HCT116 (cell line): Measurements from ENCODE around the gene VEZF1. TPM values are rescaled to one million over a fixed set of nuclear protein-coding genes. Genes with fewer than 3 reads are reported as not detected.

Experiments
- ATAC-seq: fragments of 200-7000 bp; cut with Tn5 transposase; 2 replicates; pipeline ENCODE4 v1.9.1; 2020; ENCODE audit warnings: mild to moderate bottlenecking, moderate library complexity
- BruUV-seq: library from RNA; stranded (reverse); fragments of 400-500 nt; replicated peaks from 2 replicates; lab custom pipeline; 2021; lab: Mats Ljungman, UMichigan
- CTCF ChIA-PET: fragments of 300-600 bp; sonication (Branson Sonifier 250); formaldehyde crosslinking; loops from one replicate; lab custom pipeline; 2021; ENCODE audit warnings: antibody characterized with exemption; lab: Charles Lee
- POLR2A ChIA-PET: fragments of 300-600, 350-600 bp; sonication (Branson Sonifier 250); formaldehyde crosslinking; loops from one replicate; lab custom pipeline; 2021; ENCODE audit warnings: antibody characterized with exemption; lab: Charles Lee
- RAD21 ChIA-PET, 2 experiments: fragments of 300-600 bp; sonication (Branson Sonifier 250); formaldehyde crosslinking; loops; one replicate each; lab custom pipeline; 2023; ENCODE audit warnings: low total read pairs in 2 of 2; ENCODE audit not compliant: uncharacterized antibody in 2 of 2, unreplicated experiment in 2 of 2, low non-redundant PET in 1 of 2; lab: Charles Lee
- DNase-seq: peaks from one replicate; pipeline ENCODE4 v3.0.0-alpha.2; 2010; ENCODE audit warnings: low read depth, low spot score
- H2AFZ ChIP-seq: fragments of 200-600 bp; shearing (Covaris generic), sonication (generic); 2 replicates; pipeline ENCODE4 v1.6.1; 2017; ENCODE audit warnings: low read depth, mixed run types, mixed read lengths, antibody characterized with exemption, low read length; ENCODE audit not compliant: poor library complexity, severe bottlenecking
- H3K27ac ChIP-seq: 2 replicates; pipeline ENCODE4 v1.5.1; 2012; ENCODE audit warnings: low read depth, low read length
- H3K27me3 ChIP-seq: fragments of 200-600 bp; sonication (generic); 2 replicates; pipeline ENCODE4 v1.6.1; 2016; ENCODE audit warnings: mixed run types, low read length, mixed read lengths; ENCODE audit not compliant: insufficient read depth
- H3K36me3 ChIP-seq, 2 experiments: fragments of 200-500 bp in 1 of 2; fragments of 200-600 bp in 1 of 2; sonication (Bioruptor generic) in 1 of 2; sonication (generic) in 1 of 2; 2 replicates each; pipeline versions ENCODE4 v1.5.1 to v1.6.1; 2014 to 2016; ENCODE audit warnings: low read length in 2 of 2, inconsistent platforms in 1 of 2, mixed read lengths in 1 of 2, mixed run types in 1 of 2; ENCODE audit not compliant: insufficient read depth in 2 of 2, control insufficient read depth in 1 of 2
- H3K4me1 ChIP-seq, 2 experiments: fragments of 200-600 bp in 1 of 2; sonication (generic) in 1 of 2; 2 replicates each; pipeline versions ENCODE4 v1.5.1 to v1.6.1; 2012 to 2017; ENCODE audit warnings: low read length in 2 of 2, inconsistent platforms in 1 of 2, mild to moderate bottlenecking in 1 of 2, mixed read lengths in 1 of 2, mixed run types in 1 of 2, moderate library complexity in 1 of 2; ENCODE audit not compliant: insufficient read depth in 2 of 2, control insufficient read depth in 1 of 2
- H3K4me2 ChIP-seq: fragments of 200-600 bp; sonication (generic); 2 replicates; pipeline ENCODE4 v1.6.1; 2017; ENCODE audit warnings: mixed run types, low read length, mixed read lengths
- H3K4me3 ChIP-seq, 2 experiments: fragments of 200-600 bp in 1 of 2; sonication (generic) in 1 of 2; replicated peaks in 1 of 2; 2 replicates each; pipeline ENCODE4 v1.5.1; 2011 to 2016; ENCODE audit warnings: low read length in 2 of 2, control low read depth in 1 of 2, low read depth in 1 of 2, mild to moderate bottlenecking in 1 of 2, mixed read lengths in 1 of 2, mixed run types in 1 of 2
- H3K79me2 ChIP-seq: fragments of 200-600 bp; sonication (generic); 2 replicates; pipeline ENCODE4 v1.6.1; 2017; ENCODE audit warnings: mild to moderate bottlenecking, mixed run types, low read length, moderate library complexity, mixed read lengths; ENCODE audit not compliant: insufficient read depth
- H3K9ac ChIP-seq: fragments of 200-600 bp; sonication (generic); 2 replicates; pipeline ENCODE4 v1.6.1; 2016; ENCODE audit warnings: low read length, mixed read lengths
- H3K9me2 ChIP-seq: fragments of 200-600 bp; sonication (generic), shearing (Covaris generic); 2 replicates; pipeline ENCODE4 v1.6.1; 2017; ENCODE audit warnings: mixed run types, mild to moderate bottlenecking, moderate library complexity; ENCODE audit not compliant: insufficient read depth
- H3K9me3 ChIP-seq, 2 experiments: fragments of 200-500 bp in 1 of 2; fragments of 200-600 bp in 1 of 2; sonication (Bioruptor generic) in 1 of 2; sonication (generic) in 1 of 2; 2 replicates each; pipeline ENCODE4 v1.6.1; 2014 to 2017; ENCODE audit warnings: low read length in 2 of 2, mixed read lengths in 2 of 2, inconsistent platforms in 1 of 2, low read depth in 1 of 2, mild to moderate bottlenecking in 1 of 2, mixed run types in 1 of 2, moderate library complexity in 1 of 2; ENCODE audit not compliant: control insufficient read depth in 1 of 2, insufficient read depth in 1 of 2
- H4K20me1 ChIP-seq: fragments of 200-600 bp; sonication (generic), shearing (Covaris generic); 2 replicates; pipeline ENCODE4 v1.6.1; 2017; ENCODE audit warnings: mixed run types, mild to moderate bottlenecking, moderate library complexity; ENCODE audit not compliant: insufficient read depth
- ATF3 ChIP-seq: IDR thresholded peaks from 2 replicates; pipeline ENCODE4 v1.6.1; 2012
- CBX3 ChIP-seq: IDR thresholded peaks from 2 replicates; pipeline ENCODE4 v1.6.1; 2012; ENCODE audit warnings: low read depth
- CEBPB ChIP-seq: IDR thresholded peaks from 2 replicates; pipeline ENCODE4 v1.6.1; 2012; ENCODE audit warnings: low read depth
- CTCF ChIP-seq, 3 experiments: fragments of 200-600 bp in 1 of 3; sonication (generic) in 1 of 3; IDR thresholded peaks in 2 of 3; conservative IDR thresholded peaks in 1 of 3; 2 replicates each; pipeline ENCODE4 v1.5.1; 2012 to 2017; ENCODE audit warnings: low read depth in 2 of 3, low read length in 2 of 3, antibody characterized with exemption in 1 of 3, borderline replicate concordance in 1 of 3, control low read depth in 1 of 3, mild to moderate bottlenecking in 1 of 3, mixed read lengths in 1 of 3, mixed run types in 1 of 3, moderate library complexity in 1 of 3; ENCODE audit not compliant: insufficient read depth in 1 of 3
- EGR1 ChIP-seq: IDR thresholded peaks from 2 replicates; pipeline ENCODE4 v1.6.1; 2012; ENCODE audit warnings: low read depth
- ELF1 ChIP-seq: IDR thresholded peaks from 2 replicates; pipeline ENCODE4 v1.6.1; 2012; ENCODE audit warnings: low read depth, borderline replicate concordance
- EZH2 ChIP-seq: fragments of 200-600 bp; sonication (generic); IDR thresholded peaks from 2 replicates; pipeline ENCODE4 v1.6.1; 2017; ENCODE audit warnings: antibody characterized with exemption, mixed run types
- EZH2phosphoT487 ChIP-seq: fragments of 200-600 bp; IDR thresholded peaks from 2 replicates; pipeline ENCODE4 v1.6.1; 2018; ENCODE audit warnings: antibody characterized with exemption, borderline replicate concordance
- JUND ChIP-seq: IDR thresholded peaks from 2 replicates; pipeline ENCODE4 v1.6.1; 2012
- POLR2A ChIP-seq: IDR thresholded peaks from 2 replicates; pipeline ENCODE4 v1.7.0; 2011; ENCODE audit warnings: borderline replicate concordance; ENCODE audit not compliant: insufficient read depth, insufficient read length; ENCODE audit errors: extremely low read depth
- POLR2AphosphoS5 ChIP-seq: IDR thresholded peaks from 2 replicates; pipeline ENCODE4 v1.6.1; 2011; ENCODE audit warnings: mild to moderate bottlenecking, low read depth, low read length, moderate library complexity
- RAD21 ChIP-seq: IDR thresholded peaks from 2 replicates; pipeline ENCODE4 v1.6.1; 2012; ENCODE audit warnings: low read depth, mild to moderate bottlenecking
- SIN3A ChIP-seq: IDR thresholded peaks from 2 replicates; pipeline ENCODE4 v1.6.1; 2012; ENCODE audit warnings: low read depth
- SP1 ChIP-seq: IDR thresholded peaks from 2 replicates; pipeline ENCODE4 v1.6.1; 2012; ENCODE audit warnings: low read depth
- SRF ChIP-seq: IDR thresholded peaks from 2 replicates; pipeline ENCODE4 v1.6.1; 2012; ENCODE audit warnings: low read depth
- TCF7L2 ChIP-seq: IDR thresholded peaks from 2 replicates; pipeline ENCODE4 v1.7.0; 2011; ENCODE audit warnings: borderline replicate concordance, inconsistent platforms; ENCODE audit not compliant: insufficient read depth, insufficient read length; ENCODE audit errors: extremely low read depth
- ZFX ChIP-seq: fragments of 450-650 bp; IDR thresholded peaks from 2 replicates; pipeline ENCODE4 v1.6.1; 2017
- ZNF274 ChIP-seq: fragments of 200-500 bp; sonication (Bioruptor generic); IDR thresholded peaks from 2 replicates; pipeline ENCODE4 v1.6.1; 2014; ENCODE audit warnings: mild to moderate bottlenecking, low read depth, low read length, inconsistent platforms
- intact Hi-C: fragments of 100-400 bp; cut with micrococcal nuclease; formaldehyde crosslinking; loops from 2 replicates; pipeline ENCODE4 v1.10.0; 2022
- total RNA-seq: library from RNA; stranded (reverse); gene quantifications from one replicate; pipeline ENCODE4 v1.2.1, GENCODE V29; 2021; ENCODE audit not compliant: unreplicated experiment
- TF ChIP-seq, protein P1 (sequence below): IDR thresholded peaks from 2 replicates; pipeline ENCODE4 v1.6.1; 2012
- TF ChIP-seq, protein P2 (sequence below): IDR thresholded peaks from 2 replicates; pipeline ENCODE4 v1.6.1; 2012; ENCODE audit warnings: low read depth

The VEZF1 gene
- total RNA-seq, 1 experiment from 2014 or later = 70.2 TPM

- DNase-seq = no peak
- no peak overlapping the region for H3K27ac ChIP-seq
- ChIA-PET CTCF (interaction anchor here (0.7 kb wide), 1 partner anchor 11 kb away, joined by 4 read pairs; the partner anchor contains the start of gene CUEDC1), RAD21 (no interaction called here), POLR2A (interaction anchor here (1.4 kb wide), 1 partner anchor 11 kb away, joined by 4 read pairs; the partner anchor contains the start of gene CUEDC1)
- no TSS peak for BruUV-seq
- H3K9me3 ChIP-seq = no peaks in the 10 kb centered on the region
- no peak for ATAC-seq
- H3K4me3 ChIP-seq = no peak overlapping the region
- TF ChIP-seq SP1 (no peak), EGR1 (no peak), SIN3A (no peak), POLR2AphosphoS5 (no peak), ZFX (no peak), TCF7L2 (no peak), ZNF274 (no peak), EZH2phosphoT487 (no peak), RAD21 (no peak), CBX3 (no peak), ATF3 (no peak), JUND (no peak), CEBPB (no peak), EZH2 (no peak), POLR2A (no peak), ELF1 (no peak), SRF (no peak), CTCF (IDR thresholded peaks at IDR 0.05 in 2 of 3, conservative IDR thresholded peaks at IDR 0.05 in 1 of 3; ENCODE audit: borderline replicate concordance in 1 of 3, insufficient read depth in 1 of 3, low read depth in 2 of 3, low read length in 2 of 3) (no peak)
- TF ChIP-seq, protein P1, sequence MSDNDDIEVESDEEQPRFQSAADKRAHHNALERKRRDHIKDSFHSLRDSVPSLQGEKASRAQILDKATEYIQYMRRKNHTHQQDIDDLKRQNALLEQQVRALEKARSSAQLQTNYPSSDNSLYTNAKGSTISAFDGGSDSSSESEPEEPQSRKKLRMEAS = no peak
- TF ChIP-seq, protein P2, sequence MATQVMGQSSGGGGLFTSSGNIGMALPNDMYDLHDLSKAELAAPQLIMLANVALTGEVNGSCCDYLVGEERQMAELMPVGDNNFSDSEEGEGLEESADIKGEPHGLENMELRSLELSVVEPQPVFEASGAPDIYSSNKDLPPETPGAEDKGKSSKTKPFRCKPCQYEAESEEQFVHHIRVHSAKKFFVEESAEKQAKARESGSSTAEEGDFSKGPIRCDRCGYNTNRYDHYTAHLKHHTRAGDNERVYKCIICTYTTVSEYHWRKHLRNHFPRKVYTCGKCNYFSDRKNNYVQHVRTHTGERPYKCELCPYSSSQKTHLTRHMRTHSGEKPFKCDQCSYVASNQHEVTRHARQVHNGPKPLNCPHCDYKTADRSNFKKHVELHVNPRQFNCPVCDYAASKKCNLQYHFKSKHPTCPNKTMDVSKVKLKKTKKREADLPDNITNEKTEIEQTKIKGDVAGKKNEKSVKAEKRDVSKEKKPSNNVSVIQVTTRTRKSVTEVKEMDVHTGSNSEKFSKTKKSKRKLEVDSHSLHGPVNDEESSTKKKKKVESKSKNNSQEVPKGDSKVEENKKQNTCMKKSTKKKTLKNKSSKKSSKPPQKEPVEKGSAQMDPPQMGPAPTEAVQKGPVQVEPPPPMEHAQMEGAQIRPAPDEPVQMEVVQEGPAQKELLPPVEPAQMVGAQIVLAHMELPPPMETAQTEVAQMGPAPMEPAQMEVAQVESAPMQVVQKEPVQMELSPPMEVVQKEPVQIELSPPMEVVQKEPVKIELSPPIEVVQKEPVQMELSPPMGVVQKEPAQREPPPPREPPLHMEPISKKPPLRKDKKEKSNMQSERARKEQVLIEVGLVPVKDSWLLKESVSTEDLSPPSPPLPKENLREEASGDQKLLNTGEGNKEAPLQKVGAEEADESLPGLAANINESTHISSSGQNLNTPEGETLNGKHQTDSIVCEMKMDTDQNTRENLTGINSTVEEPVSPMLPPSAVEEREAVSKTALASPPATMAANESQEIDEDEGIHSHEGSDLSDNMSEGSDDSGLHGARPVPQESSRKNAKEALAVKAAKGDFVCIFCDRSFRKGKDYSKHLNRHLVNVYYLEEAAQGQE = no peak
- H4K20me1 ChIP-seq = no peaks in the 10 kb centered on the region
- H3K4me1 ChIP-seq = peaks cover 0 to 7% of the 10 kb centered on the region in 2 experiments; a peak in 1 of 4 replicates
- no peak overlapping the region for H3K4me2 ChIP-seq
- intact Hi-C loops = no loop called here
- no peaks in the 10 kb centered on the region for H3K79me2 ChIP-seq
- H3K9ac ChIP-seq = no peak overlapping the region
- H2AFZ ChIP-seq = no peak overlapping the region
- H3K9me2 ChIP-seq = no peaks in the 10 kb centered on the region
- H3K27me3 ChIP-seq = no peaks in the 10 kb centered on the region
- H3K36me3 ChIP-seq = no peaks in the 10 kb centered on the region
These were observed 21.8 kb downstream of the VEZF1 start for GRCh38 chr17:57966246-57966645.
